HG03442 (cell line): ENCODE measurements around the gene TNFRSF1A.
"Not testable (repeated sequence)": the region's sequence is repeated elsewhere in the genome, so short reads cannot be mapped to it uniquely, and the experiment has no call there.

ENCODE experiments used
- ATAC-seq: cut with Tn5 transposase; IDR thresholded peaks from one replicate; pipeline ENCODE4 v1.9.1; 2021; ENCODE audit warnings: mild to moderate bottlenecking, moderate library complexity; ENCODE audit not compliant: unreplicated experiment

The TNFRSF1A gene

GRCh38 chr12:6358881-6359280 lies 17.0 kb upstream of the TNFRSF1A start:
- ATAC-seq, result no peak

- no peak for ATAC-seq
Measured at GRCh38 chr12:6356374-6356820, 14.5 kb upstream of the TNFRSF1A start.

- no peak for ATAC-seq
Measured at GRCh38 chr12:6355491-6356373, 13.9 kb upstream of the TNFRSF1A start.

DNA sequence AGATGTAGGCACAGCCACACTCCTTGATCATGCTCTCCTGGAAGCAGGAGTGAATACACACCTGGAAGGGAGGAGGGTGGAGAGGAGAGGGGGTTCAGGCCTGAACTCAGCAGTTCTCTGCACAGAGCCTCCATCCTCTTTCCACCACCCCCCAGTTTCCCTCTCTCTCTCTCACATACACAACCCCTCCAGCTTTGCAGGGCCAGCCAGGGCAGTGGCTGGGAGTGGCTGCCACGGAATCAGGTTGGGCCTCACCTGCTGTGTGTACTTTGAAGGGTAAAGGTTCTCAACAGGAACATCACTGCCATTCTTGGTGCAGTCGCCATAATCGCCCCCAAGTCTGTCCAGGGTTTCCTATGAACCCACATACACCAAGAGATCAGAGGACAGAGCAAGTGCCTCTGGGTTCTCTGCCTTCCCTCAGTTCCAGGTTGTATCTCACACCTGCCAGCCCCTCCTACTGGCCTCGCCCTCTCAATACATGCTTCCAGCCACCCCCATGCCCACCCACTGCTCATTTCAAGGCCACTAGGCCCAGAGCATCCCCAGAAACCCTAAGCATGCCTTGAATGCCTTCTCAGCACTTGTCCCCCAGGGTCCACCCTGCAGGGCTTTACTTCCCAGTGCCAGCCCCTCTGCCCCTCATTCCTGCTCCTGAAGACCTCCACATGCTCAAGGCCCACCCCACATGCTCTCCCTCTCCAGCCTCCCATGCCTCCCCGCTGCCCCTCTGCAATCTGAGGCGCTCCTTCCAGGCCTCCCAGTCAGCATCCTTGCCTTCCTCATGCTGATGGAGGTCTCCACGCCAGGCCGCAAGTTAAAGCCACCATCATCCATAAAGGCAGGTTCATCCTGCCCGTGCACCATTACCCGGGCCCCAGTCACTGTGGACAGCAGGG lies 12.9 kb upstream of the TNFRSF1A start:
- ATAC-seq, result no peak

- ATAC-seq, result no peak
Measured at GRCh38 chr12:6352193-6353173, 10.6 kb upstream of the TNFRSF1A start.

DNA sequence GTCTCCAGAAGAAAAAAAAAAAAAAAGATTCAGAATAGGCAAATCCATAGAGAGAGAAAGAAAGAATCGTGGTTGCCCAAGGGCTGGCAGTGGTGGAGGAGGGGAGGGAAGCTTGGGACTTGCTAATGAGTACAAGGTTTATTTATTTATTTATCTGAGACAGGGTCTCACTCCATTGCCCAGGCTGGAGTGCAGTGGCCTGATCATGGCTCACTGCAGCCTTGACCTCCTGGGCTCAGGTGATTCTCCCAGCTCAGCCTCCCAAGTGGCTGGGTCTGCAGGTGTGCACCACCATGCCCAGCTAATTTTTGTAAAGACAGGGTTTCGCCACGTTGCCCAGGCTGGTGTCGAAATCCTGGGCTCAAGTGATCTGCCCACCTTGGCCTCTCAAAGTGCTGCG lies 9.7 kb upstream of the TNFRSF1A start:
- ATAC-seq, result no peak

GRCh38 chr12:6347367-6348338 lies 5.8 kb upstream of the TNFRSF1A start:
- ATAC-seq, result no peak

DNA sequence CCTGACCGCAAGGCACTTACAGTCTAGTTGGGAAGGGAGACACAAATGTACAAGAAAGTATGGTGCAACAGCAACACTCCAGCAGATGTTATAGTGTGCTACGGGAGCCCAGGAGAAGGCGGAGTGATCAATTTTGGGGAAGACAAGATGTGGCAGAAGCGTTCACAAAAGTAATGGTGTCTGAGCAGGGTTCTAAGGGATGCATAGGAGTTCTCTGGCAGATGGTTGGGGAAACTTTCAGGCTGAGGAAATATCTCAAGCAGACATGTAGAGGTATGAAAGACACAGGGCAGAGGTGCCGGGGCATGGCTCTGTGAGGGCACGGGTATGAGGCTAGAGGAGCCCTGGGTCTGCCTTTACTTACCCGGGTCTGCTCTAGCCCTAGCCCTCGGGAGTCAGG lies 5.1 kb upstream of the TNFRSF1A start:
- no peak for ATAC-seq

GRCh38 chr12:6346235-6346832 lies 4.5 kb upstream of the TNFRSF1A start:
- no peak for ATAC-seq

- ATAC-seq, result no peak
Measured at GRCh38 chr12:6345319-6346091, 3.6 kb upstream of the TNFRSF1A start.

GRCh38 chr12:6344101-6344660 lies 2.3 kb upstream of the TNFRSF1A start:
- ATAC-seq, result not testable (repeated sequence)

- no peak for ATAC-seq
Measured at GRCh38 chr12:6343518-6343917, 1.6 kb upstream of the TNFRSF1A start.

DNA sequence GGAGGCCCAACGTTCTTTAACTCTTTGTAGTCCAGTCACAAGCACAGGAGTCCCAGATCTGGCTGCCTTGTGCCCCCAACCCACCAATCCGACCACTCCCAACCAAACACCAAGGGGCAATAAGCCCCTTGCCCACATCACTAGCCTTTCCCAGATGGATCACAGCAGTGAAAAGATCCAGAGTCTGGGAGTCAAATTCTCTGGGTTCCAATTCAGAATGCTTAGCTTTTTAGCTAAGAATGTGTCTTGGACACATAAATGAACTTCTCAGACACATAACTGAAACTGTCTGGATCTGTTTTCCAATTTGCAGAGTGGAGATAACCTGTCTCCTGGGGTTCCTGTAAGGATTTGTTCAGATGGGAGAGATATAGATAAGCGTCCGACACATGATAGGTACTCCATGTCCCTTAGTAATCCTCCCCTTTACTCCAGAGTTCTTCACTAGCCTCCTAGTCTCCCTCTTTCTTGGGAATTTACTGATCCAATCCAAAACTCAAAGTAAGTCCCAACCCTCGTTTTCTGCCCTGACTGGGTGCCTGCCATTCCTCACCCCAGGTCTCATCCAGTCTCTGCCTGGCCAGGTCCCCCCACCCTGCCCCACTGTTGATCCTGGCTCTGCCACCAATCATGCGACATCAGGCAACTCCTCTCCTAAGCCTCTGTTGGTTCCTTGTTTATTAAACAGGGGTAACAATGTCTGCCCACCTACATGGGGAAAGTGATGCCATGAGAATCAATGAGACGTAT lies 439 bp upstream of the TNFRSF1A start:
- no peak for ATAC-seq

- no peak for ATAC-seq
Measured at GRCh38 chr12:6340745-6341416, 995 bp downstream of the TNFRSF1A start.

- ATAC-seq, result no peak
Measured at GRCh38 chr12:6340032-6340638, 1.7 kb downstream of the TNFRSF1A start.

- ATAC-seq, result no peak
Measured at GRCh38 chr12:6338955-6339354, 2.9 kb downstream of the TNFRSF1A start.
